Suprapubic skin (tissue), 4 donors: ENCODE results near the gene VSX1.

Source experiments
- POLR2A ChIP-seq, 2 donors: fragments of 450-650 bp; IDR thresholded peaks; one replicate each; pipeline ENCODE4 v1.6.1; 2017; ENCODE audit warnings: antibody characterized with exemption in 2 of 2, mild to moderate bottlenecking in 2 of 2, moderate library complexity in 2 of 2
- POLR2AphosphoS5 ChIP-seq, 3 donors: sonication (generic); formaldehyde crosslinking; IDR thresholded peaks; one replicate each; pipeline ENCODE4 v1.6.1; 2017; ENCODE audit warnings: antibody characterized with exemption in 3 of 3

- TF ChIP-seq POLR2A (IDR thresholded peaks at IDR 0.05) (no peak), POLR2AphosphoS5 (IDR thresholded peaks at IDR 0.05) (no peak)
Measured at GRCh38 chr20:25038103-25038410, 43.9 kb downstream of the VSX1 start.
